HepG2 (cell line): ENCODE measurements around the gene ANXA2. TPM values are rescaled to one million over a fixed set of nuclear protein-coding genes. Genes with fewer than 3 reads are reported as not detected.

ENCODE experiments used
- AHDC1 ChIP-seq: sonication (generic); formaldehyde crosslinking; IDR thresholded peaks from 2 replicates; pipeline ENCODE4 v1.5.1; 2020; ENCODE audit warnings: mild to moderate bottlenecking, missing genetic modification reagents, borderline replicate concordance
- ARID5B ChIP-seq: IDR thresholded peaks from 2 replicates; pipeline ENCODE4 v1.4.0; 2020; ENCODE audit warnings: mild to moderate bottlenecking, missing genetic modification reagents
- BRCA1 ChIP-seq: sonication (generic); formaldehyde crosslinking; IDR thresholded peaks from 2 replicates; pipeline ENCODE4 v1.4.0; 2020; ENCODE audit warnings: missing genetic modification reagents
- DDIT3 ChIP-seq: sonication (generic); formaldehyde crosslinking; IDR thresholded peaks from 2 replicates; pipeline ENCODE4 v1.4.0; 2020; ENCODE audit warnings: mild to moderate bottlenecking, missing genetic modification reagents
- ETV5 ChIP-seq: IDR thresholded peaks from 2 replicates; pipeline ENCODE4 v1.6.1; 2018; ENCODE audit warnings: missing biosample characterization, missing genetic modification reagents, inconsistent platforms, borderline replicate concordance
- FOXK1 ChIP-seq: sonication (generic); formaldehyde crosslinking; IDR thresholded peaks from 2 replicates; pipeline ENCODE4 v1.4.0; 2020; ENCODE audit warnings: low read depth, missing genetic modification reagents, borderline replicate concordance
- HOXA3 ChIP-seq: sonication (generic); formaldehyde crosslinking; IDR thresholded peaks from 2 replicates; pipeline ENCODE4 v1.5.0; 2020; ENCODE audit warnings: missing genetic modification reagents
- KLF12 ChIP-seq: sonication (generic); formaldehyde crosslinking; IDR thresholded peaks from 2 replicates; pipeline ENCODE4 v1.4.0; 2020; ENCODE audit warnings: missing genetic modification reagents, borderline replicate concordance
- NR1H2 ChIP-seq: sonication (generic); formaldehyde crosslinking; IDR thresholded peaks from 2 replicates; pipeline ENCODE4 v1.8.1; 2022; ENCODE audit warnings: low read depth, missing genetic modification reagents, borderline replicate concordance
- SALL2 ChIP-seq: sonication (generic); formaldehyde crosslinking; IDR thresholded peaks from 2 replicates; pipeline ENCODE4 v1.8.1; 2023; ENCODE audit warnings: mild to moderate bottlenecking, missing genetic modification reagents, inconsistent platforms
- SOX5 ChIP-seq: IDR thresholded peaks from 2 replicates; pipeline ENCODE4 v1.6.1; 2016; ENCODE audit warnings: borderline replicate concordance
- SYNCRIP ChIP-seq: fragments of 200-400 bp; formaldehyde crosslinking; IDR thresholded peaks from 2 replicates; pipeline ENCODE4 v1.6.1; 2018; ENCODE audit warnings: mild to moderate bottlenecking, low read depth, low read length; ENCODE audit not compliant: insufficient read depth
- XRCC5 ChIP-seq: fragments of 200-400 bp; formaldehyde crosslinking; optimal IDR thresholded peaks from 2 replicates; pipeline ENCODE3; 2017; ENCODE audit warnings: mild to moderate bottlenecking, low read length
- ZFP90 ChIP-seq: sonication (generic); formaldehyde crosslinking; IDR thresholded peaks from 2 replicates; pipeline ENCODE4 v1.8.0; 2022; ENCODE audit warnings: missing genetic modification reagents, mild to moderate bottlenecking, inconsistent platforms, borderline replicate concordance
- ZFY ChIP-seq: sonication (generic); formaldehyde crosslinking; IDR thresholded peaks from 2 replicates; pipeline ENCODE4 v1.4.0; 2020; ENCODE audit warnings: missing genetic modification reagents
- ZNF776 ChIP-seq: sonication (generic); formaldehyde crosslinking; IDR thresholded peaks from 2 replicates; pipeline ENCODE4 v1.4.0; 2020; ENCODE audit warnings: mild to moderate bottlenecking, missing genetic modification reagents
- ZNF792 ChIP-seq: IDR thresholded peaks from 2 replicates; pipeline ENCODE4 v1.6.1; 2016
- polyA plus RNA-seq, 8 experiments: library from polyadenylated mRNA; depleted of rRNA in 3 of 8; stranded (reverse) in 7 of 8; unstranded in 1 of 8; fragments of >200 nt; fragmentation: Illumina TruSeq in 4 of 8; extraction: Trizol in 4 of 8; gene quantifications; 2 replicates each; pipeline versions ENCODE4 v1.2.1 to v1.2.3, GENCODE V29; 2011 to 2016; ENCODE audit warnings: low read depth in 4 of 8, missing spikeins in 1 of 8, mixed read lengths in 1 of 8; ENCODE audit not compliant: insufficient read depth in 1 of 8
- total RNA-seq, 5 experiments: library from RNA; depleted of rRNA; stranded (reverse); fragments of >200 nt; fragmentation: Illumina TruSeq; extraction: Trizol; gene quantifications; 2 replicates each; pipeline ENCODE4 v1.2.3, GENCODE V29; 2016; ENCODE audit warnings: low read depth in 1 of 5

ANXA2 gene
- total and polyA plus RNA-seq, 2 of the 13 experiments (the other 11 are each of a cell fraction or from before 2014, with no cell fraction given): 196 to 613 TPM

GRCh38 chr15:60379525-60380274 lies 18.1 kb downstream of the ANXA2 start (continued):
- TF ChIP-seq ARID5B (CRISPR knock-in tag): peak; percentile 96
- TF ChIP-seq XRCC5: peak; percentile 40
- peak; percentile 97; the same call in 1 of the 2 replicates for TF ChIP-seq AHDC1
- TF ChIP-seq SOX5 (CRISPR knock-in tag): peak; percentile 97
- TF ChIP-seq ETV5: peak; percentile 12; the same call in 1 of the 2 replicates
- peak; percentile 65 for TF ChIP-seq ZNF792 (CRISPR knock-in tag)
- TF ChIP-seq ZFP90 (CRISPR knock-in tag): no peak
- TF ChIP-seq SYNCRIP: no peak
- peak; percentile 72 for TF ChIP-seq FOXK1
- no peak for TF ChIP-seq KLF12
- no peak for TF ChIP-seq ZNF776 (CRISPR knock-in tag)
- peak; percentile 84 for TF ChIP-seq HOXA3
- TF ChIP-seq NR1H2: no peak
- TF ChIP-seq SALL2 (CRISPR knock-in tag): peak; percentile 59; the same call in 1 of the 2 replicates
- TF ChIP-seq DDIT3: no peak
- peak; percentile 54 for TF ChIP-seq ZFY (CRISPR knock-in tag)
- no peak for TF ChIP-seq BRCA1
